ENCODE measurements around the gene VPS26A. TPM values are rescaled to one million over a fixed set of nuclear protein-coding genes. Genes with fewer than 3 reads are reported as not detected.

Gene VPS26A
- total RNA-seq, 1 donor from 2014 or later = 34.5 TPM

Other genes starting within 250 kb of the VPS26A start
- gene DDX50, start 222.9 kb upstream of the VPS26A start, total RNA-seq = 46.6 and 49.0 TPM in 2 replicates
- 73.0 and 102 TPM in 2 replicates for gene DDX21, start 168.0 kb upstream of the VPS26A start, total RNA-seq
- 41.9 and 55.2 TPM in 2 replicates for gene KIFBP, start 135.4 kb upstream of the VPS26A start, total RNA-seq
- gene SRGN, start 36.1 kb upstream of the VPS26A start, total RNA-seq = 495 and 622 TPM in 2 replicates
- 18.4 and 27.1 TPM in 2 replicates for gene SUPV3L1, start 56.1 kb downstream of the VPS26A start, total RNA-seq
- 0.23 and 0.85 TPM in 2 replicates for gene HKDC1, start 96.2 kb downstream of the VPS26A start, total RNA-seq
- 110 and 142 TPM in 2 replicates for gene HK1, start 154.3 kb downstream of the VPS26A start, total RNA-seq